H1 (cell line): ENCODE measurements around the gene BOLL. TPM values are rescaled to one million over a fixed set of nuclear protein-coding genes. Genes with fewer than 3 reads are reported as not detected.

Experiments used
- BRCA1 ChIP-seq: IDR thresholded peaks from 2 replicates; pipeline ENCODE4 v1.6.1; 2012; ENCODE audit warnings: low read depth, low read length, improper control_type of control experiment
- CBX5 ChIP-seq: fragments of 300-800, 300-1000 bp; sonication (generic); IDR thresholded peaks from 2 replicates; pipeline ENCODE4 v1.7.1; 2016; ENCODE audit warnings: antibody characterized with exemption, low read length, low read depth
- CHD7 ChIP-seq: fragments of 300-600 bp; sonication (generic); IDR thresholded peaks from 2 replicates; pipeline ENCODE4 v1.7.1; 2012; ENCODE audit warnings: low read length, moderate library complexity, mild to moderate bottlenecking, inconsistent platforms; ENCODE audit not compliant: insufficient replicate concordance
- KDM1A ChIP-seq: fragments of 200-600, 300-600 bp; sonication (generic); IDR thresholded peaks from 2 replicates; pipeline ENCODE4 v1.7.1; 2016; ENCODE audit warnings: mild to moderate bottlenecking, low read length, borderline replicate concordance
- MAFK ChIP-seq: IDR thresholded peaks from 2 replicates; pipeline ENCODE4 v1.6.1; 2012; ENCODE audit warnings: low read depth, mild to moderate bottlenecking, improper control_type of control experiment, low read length
- POLR2AphosphoS5 ChIP-seq: IDR thresholded peaks from 2 replicates; pipeline ENCODE4 v1.6.1; 2011; ENCODE audit warnings: low read depth, low read length
- SIX5 ChIP-seq: IDR thresholded peaks from 2 replicates; pipeline ENCODE4 v1.6.1; 2011; ENCODE audit warnings: mild to moderate bottlenecking, low read depth, low read length
- SP4 ChIP-seq: IDR thresholded peaks from 2 replicates; pipeline ENCODE4 v1.6.1; 2012; ENCODE audit warnings: low read length, inconsistent platforms
- polyA plus RNA-seq, 7 experiments: library from polyadenylated mRNA; depleted of rRNA in 3 of 7; stranded (reverse) in 5 of 7; unstranded in 2 of 7; fragments of >200 nt in 5 of 7; fragments of 200-250 nt in 2 of 7; gene quantifications; 1 replicate in 5 of 7; 2 replicates in 1 of 7; 4 replicates in 1 of 7; pipeline versions ENCODE4 v1.2.1 to v1.2.3, GENCODE V29; 2011 to 2013; ENCODE audit warnings: missing spikeins in 2 of 7, mixed read lengths in 2 of 7
- total RNA-seq: library from RNA; stranded (reverse); fragmentation: NEBNext Ultra II Directional; extraction: Animal tissue kit (Norgen Biotek cat#: 25700); gene quantifications from 2 replicates; pipeline ENCODE4 v1.2.1, GENCODE V29; 2021

The BOLL gene
- total and polyA plus RNA-seq, 2 of the 8 experiments (the other 6 are each of a cell fraction or from before 2014, with no cell fraction given), result not detected

- no peak for TF ChIP-seq CHD7
- no peak for TF ChIP-seq CBX5
- no peak for TF ChIP-seq SIX5
- no peak for TF ChIP-seq SP4
- no peak for TF ChIP-seq MAFK
- TF ChIP-seq KDM1A, result no peak
- TF ChIP-seq POLR2AphosphoS5, result no peak
- no peak for TF ChIP-seq BRCA1
Observed at GRCh38 chr2:197800091-197800490, 15.0 kb upstream of the BOLL start (continued).
